Sigmoid colon (tissue), 7 donors: ENCODE data around the gene FNDC10. TPM values are rescaled to one million over a fixed set of nuclear protein-coding genes. Genes with fewer than 3 reads are reported as not detected.

Experiments
- DNase-seq: peaks from one replicate; pipeline ENCODE4 v3.0.0-alpha.2; 2019
- H3K27ac ChIP-seq, 4 donors: fragments of 200-600 bp; sonication (generic); one replicate each; pipeline ENCODE4 v1.5.1; 2016 to 2019; ENCODE audit warnings: mild to moderate bottlenecking in 1 of 4
- H3K27me3 ChIP-seq, 3 donors: fragments of 200-600 bp; sonication (generic); one replicate each; pipeline ENCODE4 v1.5.1; 2019; ENCODE audit warnings: mild to moderate bottlenecking in 1 of 3
- H3K36me3 ChIP-seq, 4 donors: fragments of 200-600 bp; sonication (generic); one replicate each; pipeline ENCODE4 v1.5.1; 2016 to 2019
- H3K4me1 ChIP-seq, 4 donors: fragments of 200-600 bp; sonication (generic); one replicate each; pipeline ENCODE4 v1.5.1; 2017 to 2019
- H3K4me3 ChIP-seq, 4 donors: fragments of 200-600 bp; sonication (generic); one replicate each; pipeline ENCODE4 v1.5.1; 2017 to 2019; ENCODE audit warnings: mild to moderate bottlenecking in 2 of 4, moderate library complexity in 1 of 4
- H3K9me3 ChIP-seq, 4 donors: fragments of 200-600 bp in 3 of 4; sonication (generic) in 3 of 4; one replicate each; pipeline versions ENCODE4 v1.5.1 to v1.6.1; 2013 to 2019
- EP300 ChIP-seq, 4 donors: sonication (generic); formaldehyde crosslinking; IDR thresholded peaks; one replicate each; pipeline ENCODE4 v1.6.1; 2017; ENCODE audit warnings: antibody characterized with exemption in 4 of 4
- POLR2A ChIP-seq, 2 donors: fragments of 450-650 bp; IDR thresholded peaks; one replicate each; pipeline ENCODE4 v1.6.1; 2016; ENCODE audit warnings: antibody characterized with exemption in 2 of 2, mild to moderate bottlenecking in 2 of 2, moderate library complexity in 2 of 2
- POLR2AphosphoS5 ChIP-seq, 4 donors: sonication (generic); formaldehyde crosslinking; IDR thresholded peaks; one replicate each; pipeline ENCODE4 v1.6.1; 2017; ENCODE audit warnings: antibody characterized with exemption in 4 of 4
- WGBS, 2 donors: extraction: QIAGEN DNeasy Blood & Tissue Kit; methylation state at CpG; one replicate each; pipeline ENCODE4 v1.1.7; 2013; 5-methylcytosine and 5-hydroxymethylcytosine counted together
- intact Hi-C: fragments of 100-400 bp; cut with DNase I; formaldehyde crosslinking; loops from one replicate; pipeline ENCODE4 v1.15.1; 2023
- polyA plus RNA-seq, 3 donors: library from polyadenylated mRNA; stranded (reverse); fragments of 200-250 nt; gene quantifications; one replicate each; pipeline ENCODE4 v1.2.3, GENCODE V29; 2013
- total RNA-seq, 4 donors: library from RNA; depleted of rRNA; stranded (reverse); fragments of >200 nt; gene quantifications; one replicate each; pipeline ENCODE4 v1.1.0, GENCODE V29; 2016
- TF ChIP-seq, protein P1 (sequence below), 4 experiments: fragments of 450-650 bp in 3 of 4; fragments of 200-600 bp in 1 of 4; IDR thresholded peaks; one replicate each; pipeline ENCODE4 v1.5.1; 2016 to 2019; ENCODE audit warnings: antibody characterized with exemption in 4 of 4, mild to moderate bottlenecking in 3 of 4, moderate library complexity in 2 of 4
- donor health status: healthy with polysubstance abuse.
- donor health status: Bipolar disorder and iron deficiency.
- donor health status: healthy.

Gene FNDC10
- total and polyA plus RNA-seq, 7 donors, result 0.82 to 3.5 (median 2.2) TPM

DNA sequence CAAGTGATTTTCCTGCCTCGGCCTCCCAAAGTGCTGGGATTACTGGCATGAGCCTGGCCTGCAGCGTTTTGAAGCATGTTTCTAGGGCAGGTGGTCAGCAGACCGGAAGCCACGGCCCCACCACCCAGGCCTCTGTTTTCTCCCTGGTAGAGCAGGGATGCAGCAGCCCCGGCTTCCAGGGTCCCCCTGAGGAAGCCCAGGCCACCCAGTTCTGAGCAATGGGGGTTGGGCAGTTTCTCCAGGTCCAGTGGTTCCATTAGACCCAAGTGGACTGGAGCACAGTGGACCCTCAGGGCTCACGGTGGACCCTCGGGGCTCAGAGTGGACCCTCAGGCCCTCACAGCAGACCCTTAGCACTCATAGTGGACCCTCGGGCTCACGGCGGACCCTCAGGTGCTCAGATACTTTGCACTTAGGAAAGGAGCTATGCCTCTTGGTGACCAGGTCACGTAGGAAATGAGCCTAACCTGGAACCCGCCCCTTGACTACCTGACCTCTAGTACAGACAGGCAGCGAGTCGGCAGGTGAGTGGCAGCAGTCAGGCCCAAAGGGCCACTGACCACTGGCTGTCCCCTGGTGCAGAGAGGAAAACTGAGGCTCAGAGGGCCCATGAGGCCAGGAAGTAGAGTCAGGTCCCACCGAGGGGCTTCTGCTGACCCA, 4.6 kb upstream of the FNDC10 start:
- intact Hi-C loops, result no loop called here
- Histone ChIP-seq H3K9me3 (no peaks in the 10 kb centered on the region), H3K4me1 (peaks cover 0 to 9% (median 8%) of the 10 kb centered on the region in 4 donors), H3K4me3 (no peak overlapping the region), H3K36me3 (no peaks in the 10 kb centered on the region), H3K27ac (no peak overlapping the region), H3K27me3 (peaks cover 10 to 52% (median 27%) of the 10 kb centered on the region in 3 donors)
- TF ChIP-seq POLR2AphosphoS5 (IDR thresholded peaks at IDR 0.05), result no peak
- TF ChIP-seq, protein P1, sequence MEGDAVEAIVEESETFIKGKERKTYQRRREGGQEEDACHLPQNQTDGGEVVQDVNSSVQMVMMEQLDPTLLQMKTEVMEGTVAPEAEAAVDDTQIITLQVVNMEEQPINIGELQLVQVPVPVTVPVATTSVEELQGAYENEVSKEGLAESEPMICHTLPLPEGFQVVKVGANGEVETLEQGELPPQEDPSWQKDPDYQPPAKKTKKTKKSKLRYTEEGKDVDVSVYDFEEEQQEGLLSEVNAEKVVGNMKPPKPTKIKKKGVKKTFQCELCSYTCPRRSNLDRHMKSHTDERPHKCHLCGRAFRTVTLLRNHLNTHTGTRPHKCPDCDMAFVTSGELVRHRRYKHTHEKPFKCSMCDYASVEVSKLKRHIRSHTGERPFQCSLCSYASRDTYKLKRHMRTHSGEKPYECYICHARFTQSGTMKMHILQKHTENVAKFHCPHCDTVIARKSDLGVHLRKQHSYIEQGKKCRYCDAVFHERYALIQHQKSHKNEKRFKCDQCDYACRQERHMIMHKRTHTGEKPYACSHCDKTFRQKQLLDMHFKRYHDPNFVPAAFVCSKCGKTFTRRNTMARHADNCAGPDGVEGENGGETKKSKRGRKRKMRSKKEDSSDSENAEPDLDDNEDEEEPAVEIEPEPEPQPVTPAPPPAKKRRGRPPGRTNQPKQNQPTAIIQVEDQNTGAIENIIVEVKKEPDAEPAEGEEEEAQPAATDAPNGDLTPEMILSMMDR (IDR thresholded peaks at IDR 0.05), result no peak
- no peak for TF ChIP-seq EP300 (IDR thresholded peaks at IDR 0.05)
- TF ChIP-seq POLR2A (IDR thresholded peaks at IDR 0.05), result no peak
- no peak for DNase-seq
- 73 to 87% methylated on average over 15 of the region's 15 CpGs for WGBS, 2 donors

DNA sequence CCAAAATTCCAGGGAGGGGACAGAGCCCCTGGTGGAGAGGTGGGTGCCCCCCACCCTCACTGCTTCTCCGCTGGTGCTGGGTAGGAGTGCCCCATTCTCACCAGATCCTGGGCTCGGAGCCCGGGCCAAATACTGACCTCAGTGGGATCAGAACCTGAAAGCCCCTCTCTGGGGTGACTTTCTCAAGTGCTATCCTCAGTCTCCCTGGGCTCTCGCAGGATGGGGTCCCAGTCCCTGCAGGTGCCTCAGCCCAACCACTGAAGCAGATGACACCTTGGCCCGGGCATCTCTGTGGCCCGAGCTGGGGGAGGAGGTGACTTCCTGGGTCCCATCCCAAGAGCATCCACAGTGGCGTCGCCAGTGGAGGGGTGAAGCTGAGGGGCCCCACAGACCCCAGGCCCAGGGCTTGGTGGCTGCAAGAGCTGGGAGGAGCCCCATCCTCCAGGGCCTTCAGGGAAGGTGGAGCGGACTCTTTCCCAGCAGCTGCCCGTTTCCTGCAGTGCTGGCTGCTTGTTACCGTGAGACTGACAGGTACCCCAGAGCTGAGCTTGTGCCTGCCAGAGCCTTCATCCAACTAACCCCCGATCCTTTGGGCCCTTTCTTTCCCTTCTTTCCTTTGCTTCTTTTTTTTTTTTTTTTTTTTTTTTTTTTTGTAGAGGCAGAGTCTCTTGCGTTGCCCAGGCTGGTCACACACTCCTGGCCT, 3.9 kb upstream of the FNDC10 start:
- no peak overlapping the region for H3K4me3 ChIP-seq
- H3K4me1 ChIP-seq, result peaks cover 0 to 16% (median 14%) of the 10 kb centered on the region in 4 donors
- H3K9me3 ChIP-seq, result no peaks in the 10 kb centered on the region
- no peaks in the 10 kb centered on the region for H3K36me3 ChIP-seq
- 55 to 80% methylated on average over 13 of the region's 13 CpGs for WGBS, 2 donors
- DNase-seq, result no peak
- no peak for TF ChIP-seq POLR2AphosphoS5 (IDR thresholded peaks at IDR 0.05)
- TF ChIP-seq POLR2A (IDR thresholded peaks at IDR 0.05), result no peak
- TF ChIP-seq, protein P1 (IDR thresholded peaks at IDR 0.05), result no peak
- TF ChIP-seq EP300 (IDR thresholded peaks at IDR 0.05), result no peak
- intact Hi-C loops, result no loop called here
- no peak overlapping the region for H3K27ac ChIP-seq
- peaks cover 17 to 59% (median 34%) of the 10 kb centered on the region in 3 donors for H3K27me3 ChIP-seq

DNA sequence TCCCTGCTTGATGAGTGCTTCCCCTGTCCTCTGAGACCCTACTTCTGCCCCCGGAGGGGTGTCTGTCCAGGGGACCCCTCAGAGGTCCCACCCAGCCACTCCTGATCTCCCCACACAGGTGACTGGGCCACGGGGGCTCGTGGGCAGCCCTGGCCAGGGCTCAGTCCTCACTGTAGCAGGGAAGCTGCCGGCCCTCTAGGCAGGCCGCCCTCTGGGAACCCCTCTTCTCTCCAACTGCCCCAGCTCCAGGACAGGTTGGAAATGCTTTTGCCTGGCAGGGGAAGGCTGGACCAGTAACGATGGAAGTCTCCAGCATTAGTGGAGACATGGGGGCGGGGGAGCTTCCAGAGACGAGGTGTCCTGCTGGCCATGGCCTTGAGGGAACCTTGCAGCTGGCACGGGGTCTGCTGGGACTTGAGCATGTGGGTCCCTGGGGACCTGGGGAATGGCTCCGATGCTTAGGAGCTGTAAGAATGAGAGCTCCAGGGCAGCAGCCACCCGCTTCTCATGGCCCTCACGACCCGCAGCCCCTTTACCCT, 3.1 kb upstream of the FNDC10 start:
- peaks cover 22 to 66% (median 42%) of the 10 kb centered on the region in 3 donors for H3K27me3 ChIP-seq

DNA sequence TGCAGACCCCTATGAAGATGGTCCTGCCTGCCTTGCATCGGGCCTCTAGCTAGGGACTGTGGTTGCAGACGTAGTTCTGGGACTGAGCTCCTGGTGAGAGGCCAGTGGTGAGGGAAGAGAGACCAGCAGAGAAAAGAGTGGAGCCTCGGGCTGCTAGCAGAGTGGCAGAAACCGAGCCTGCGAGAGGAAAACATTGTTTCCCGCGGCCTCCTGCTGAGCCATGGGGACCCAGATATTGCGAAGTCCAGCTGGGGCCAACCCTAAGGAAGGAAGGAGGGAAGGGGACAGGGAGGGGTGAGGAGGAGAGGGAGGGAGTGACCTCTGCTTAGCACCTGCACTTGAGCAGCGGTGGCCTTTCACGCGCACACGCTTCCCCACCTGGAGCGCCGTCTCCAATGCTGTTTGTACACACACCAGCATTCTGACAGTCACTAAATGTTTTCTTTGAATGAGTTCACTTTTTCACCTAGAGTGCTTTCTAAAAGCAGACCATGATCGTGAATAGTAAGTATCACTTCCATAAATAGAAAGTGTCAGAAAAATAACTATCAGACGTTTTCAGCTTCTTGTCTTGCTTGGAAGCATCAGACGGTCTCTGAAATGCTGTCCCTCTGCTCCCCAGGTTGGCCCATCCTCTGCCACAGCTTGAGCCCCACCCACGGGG, 2.5 kb upstream of the FNDC10 start:
- no peaks in the 10 kb centered on the region for H3K9me3 ChIP-seq
- WGBS, 2 donors, result 56 to 62% methylated on average over 18 of the region's 18 CpGs
- DNase-seq, result no peak
- peaks cover 28 to 72% (median 48%) of the 10 kb centered on the region in 3 donors for H3K27me3 ChIP-seq
- intact Hi-C loops, result no loop called here
- no peak overlapping the region for H3K4me3 ChIP-seq
- no peak for TF ChIP-seq POLR2A (IDR thresholded peaks at IDR 0.05)
- TF ChIP-seq EP300 (IDR thresholded peaks at IDR 0.05), result no peak
- no peak for TF ChIP-seq POLR2AphosphoS5 (IDR thresholded peaks at IDR 0.05)
- TF ChIP-seq, protein P1 (IDR thresholded peaks at IDR 0.05), result no peak
- H3K4me1 ChIP-seq, result peaks cover 0 to 19% (median 14%) of the 10 kb centered on the region in 4 donors
- H3K27ac ChIP-seq, result no peak overlapping the region
- no peaks in the 10 kb centered on the region for H3K36me3 ChIP-seq

More for the DNA sequence above, 3.1 kb upstream of the FNDC10 start:
- intact Hi-C loops, result no loop called here
- TF ChIP-seq EP300 (IDR thresholded peaks at IDR 0.05), result no peak
- TF ChIP-seq, protein P1 (IDR thresholded peaks at IDR 0.05), result no peak
- no peak for TF ChIP-seq POLR2AphosphoS5 (IDR thresholded peaks at IDR 0.05)
- no peak for TF ChIP-seq POLR2A (IDR thresholded peaks at IDR 0.05)
- no peak overlapping the region for H3K27ac ChIP-seq
- 67 to 82% methylated on average over 13 of the region's 13 CpGs for WGBS, 2 donors
- H3K4me1 ChIP-seq, result peaks cover 0 to 19% (median 14%) of the 10 kb centered on the region in 4 donors
- H3K36me3 ChIP-seq, result no peaks in the 10 kb centered on the region
- DNase-seq, result no peak
- H3K4me3 ChIP-seq, result no peak overlapping the region
- no peaks in the 10 kb centered on the region for H3K9me3 ChIP-seq
